ENCODE measurements around the gene ELOA. TPM values are rescaled to one million over a fixed set of nuclear protein-coding genes. Genes with fewer than 3 reads are reported as not detected.

ELOA gene, protein sequence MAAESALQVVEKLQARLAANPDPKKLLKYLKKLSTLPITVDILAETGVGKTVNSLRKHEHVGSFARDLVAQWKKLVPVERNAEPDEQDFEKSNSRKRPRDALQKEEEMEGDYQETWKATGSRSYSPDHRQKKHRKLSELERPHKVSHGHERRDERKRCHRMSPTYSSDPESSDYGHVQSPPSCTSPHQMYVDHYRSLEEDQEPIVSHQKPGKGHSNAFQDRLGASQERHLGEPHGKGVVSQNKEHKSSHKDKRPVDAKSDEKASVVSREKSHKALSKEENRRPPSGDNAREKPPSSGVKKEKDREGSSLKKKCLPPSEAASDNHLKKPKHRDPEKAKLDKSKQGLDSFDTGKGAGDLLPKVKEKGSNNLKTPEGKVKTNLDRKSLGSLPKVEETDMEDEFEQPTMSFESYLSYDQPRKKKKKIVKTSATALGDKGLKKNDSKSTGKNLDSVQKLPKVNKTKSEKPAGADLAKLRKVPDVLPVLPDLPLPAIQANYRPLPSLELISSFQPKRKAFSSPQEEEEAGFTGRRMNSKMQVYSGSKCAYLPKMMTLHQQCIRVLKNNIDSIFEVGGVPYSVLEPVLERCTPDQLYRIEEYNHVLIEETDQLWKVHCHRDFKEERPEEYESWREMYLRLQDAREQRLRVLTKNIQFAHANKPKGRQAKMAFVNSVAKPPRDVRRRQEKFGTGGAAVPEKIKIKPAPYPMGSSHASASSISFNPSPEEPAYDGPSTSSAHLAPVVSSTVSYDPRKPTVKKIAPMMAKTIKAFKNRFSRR
- 25.5 TPM for total RNA-seq

- Histone ChIP-seq H3K4me1 (peaks cover 29% of the 10 kb centered on the region), H3K9me3 (no peaks in the 10 kb centered on the region), H3K36me3 (no peaks in the 10 kb centered on the region), H3K27ac (peak within 1 kb of the TSS; percentile 91), H3K4me3 (peak within 1 kb of the TSS; percentile 65 to 93), H3K27me3 (no peaks in the 10 kb centered on the region)
- intact Hi-C loops (cut with DNase I) = no loop called here
- DNase-seq (ENCODE audit: extremely low spot score in 2 of 2) = no peak
- peak in 1 of 2 donors; percentile 49 for TF ChIP-seq POLR2A (IDR thresholded peaks at IDR 0.05)
- peak in 1 of 2 donors; percentile 76 for TF ChIP-seq POLR2AphosphoS5 (IDR thresholded peaks at IDR 0.05; ENCODE audit: insufficient read depth in 1 of 2, low read depth in 1 of 2)
- no peak for TF ChIP-seq CTCF (IDR thresholded peaks at IDR 0.05)
Measured at GRCh38 chr1:23743287-23744152, at the start of gene ELOA. TSS of gene ELOA (plus strand) at chr1:23743471. CDS start at chr1:23743504, 33 bp downstream.

- no peak overlapping the region for H3K4me3 ChIP-seq
- no peak for TF ChIP-seq POLR2AphosphoS5 (IDR thresholded peaks at IDR 0.05; ENCODE audit: insufficient read depth in 1 of 2, low read depth in 1 of 2)
- no peak for TF ChIP-seq POLR2A (IDR thresholded peaks at IDR 0.05)
- no peak for TF ChIP-seq CTCF (IDR thresholded peaks at IDR 0.05)
- H3K27ac ChIP-seq = no peak overlapping the region
- intact Hi-C loops (cut with DNase I) = no loop called here
- peaks cover 48% of the 10 kb centered on the region for H3K4me1 ChIP-seq
- no peak for DNase-seq (ENCODE audit: extremely low spot score in 2 of 2)
- no peaks in the 10 kb centered on the region for H3K27me3 ChIP-seq
- H3K9me3 ChIP-seq = no peaks in the 10 kb centered on the region
- peaks cover 0 to 47% of the 10 kb centered on the region in 2 donors for H3K36me3 ChIP-seq
Measured at GRCh38 chr1:23693599-23693998, 49.7 kb upstream of the ELOA start.

- no peaks in the 10 kb centered on the region for H3K9me3 ChIP-seq
- TF ChIP-seq POLR2AphosphoS5 (IDR thresholded peaks at IDR 0.05; ENCODE audit: insufficient read depth in 1 of 2, low read depth in 1 of 2) (no peak), CTCF (IDR thresholded peaks at IDR 0.05) (no peak), POLR2A (IDR thresholded peaks at IDR 0.05) (no peak)
- H3K36me3 ChIP-seq = peaks cover 0 to 53% of the 10 kb centered on the region in 2 donors
- intact Hi-C loops (cut with DNase I) = no loop called here
- no peak overlapping the region for H3K4me3 ChIP-seq
- no peak for DNase-seq (ENCODE audit: extremely low spot score in 2 of 2)
- H3K27me3 ChIP-seq = no peaks in the 10 kb centered on the region
- H3K4me1 ChIP-seq = peaks cover 48% of the 10 kb centered on the region
- H3K27ac ChIP-seq = no peak overlapping the region
Measured at GRCh38 chr1:23694371-23694770, 48.9 kb upstream of the ELOA start.

DNA sequence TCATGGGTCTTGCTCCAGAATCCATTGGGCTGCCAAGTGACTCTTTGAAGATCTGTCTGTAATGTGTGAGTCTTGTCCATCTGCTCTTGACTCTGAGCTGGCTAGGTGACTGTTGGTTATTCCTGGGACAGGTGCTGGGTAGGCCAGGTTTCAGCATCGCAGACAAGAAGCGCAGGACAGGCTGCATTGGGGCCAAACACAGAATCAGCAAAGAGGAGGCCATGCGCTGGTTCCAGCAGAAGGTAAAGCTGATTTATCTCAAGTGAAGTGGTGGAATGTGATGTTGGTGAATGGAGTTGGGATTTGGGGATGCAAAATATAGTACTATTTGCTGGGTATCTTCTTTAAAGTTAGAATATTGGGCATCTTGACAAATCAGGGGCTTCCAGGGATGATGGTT lies 47.6 kb upstream of the ELOA start:
- Histone ChIP-seq H3K9me3 (no peaks in the 10 kb centered on the region), H3K4me1 (peaks cover 48% of the 10 kb centered on the region), H3K4me3 (no peak overlapping the region), H3K36me3 (peaks cover 0 to 65% of the 10 kb centered on the region in 2 donors), H3K27me3 (no peaks in the 10 kb centered on the region), H3K27ac (no peak overlapping the region)
- TF ChIP-seq CTCF (IDR thresholded peaks at IDR 0.05) (no peak), POLR2A (IDR thresholded peaks at IDR 0.05) (no peak), POLR2AphosphoS5 (IDR thresholded peaks at IDR 0.05; ENCODE audit: insufficient read depth in 1 of 2, low read depth in 1 of 2) (no peak)
- intact Hi-C loops (cut with DNase I) = no loop called here
- no peak for DNase-seq (ENCODE audit: extremely low spot score in 2 of 2)

Data from vagina (tissue), 2 donors.